K562 (cell line): ENCODE results near the gene PRMT7. TPM values are rescaled to one million over a fixed set of nuclear protein-coding genes. Genes with fewer than 3 reads are reported as not detected.

Experiments used
- ARID4B ChIP-seq: sonication (generic); formaldehyde crosslinking; IDR thresholded peaks from 2 replicates; pipeline ENCODE4 v1.8.0; 2022; ENCODE audit warnings: mild to moderate bottlenecking, missing genetic modification reagents
- FOSL1 ChIP-seq: fragments of 200-800 bp; sonication (Bioruptor generic); conservative IDR thresholded peaks from 2 replicates; pipeline ENCODE4 v1.6.1; 2016; ENCODE audit warnings: missing genetic modification characterization, missing compliant biosample characterization
- FOXA1 ChIP-seq: fragments of 450-650 bp; IDR thresholded peaks from 2 replicates; pipeline ENCODE4 v1.6.1; 2016; ENCODE audit warnings: mild to moderate bottlenecking, borderline replicate concordance
- FOXO4 ChIP-seq: fragments of 450-650 bp; formaldehyde crosslinking; IDR thresholded peaks from 2 replicates; pipeline ENCODE4 v1.4.0; 2020; ENCODE audit warnings: mild to moderate bottlenecking, moderate library complexity
- KLF10 ChIP-seq: fragments of 250-450 bp; sonication (Bioruptor Pico); IDR thresholded peaks from 2 replicates; pipeline ENCODE4 v1.6.1; 2021; ENCODE audit warnings: matching md5 sums
- LARP7 ChIP-seq: fragments of 450-650 bp; IDR thresholded peaks from 2 replicates; pipeline ENCODE4 v1.6.1; 2016
- NFYB ChIP-seq: IDR thresholded peaks from 2 replicates; pipeline ENCODE4 v1.6.1; 2011; ENCODE audit warnings: mild to moderate bottlenecking, moderate library complexity; ENCODE audit not compliant: insufficient read length; ENCODE audit errors: extremely low read depth
- RFX7 ChIP-seq: fragments of 250-450 bp; sonication (Bioruptor Pico); IDR thresholded peaks from 2 replicates; pipeline ENCODE4 v1.5.1; 2021; ENCODE audit warnings: mild to moderate bottlenecking
- SMARCA5 ChIP-seq: fragments of 450-650 bp; IDR thresholded peaks from 2 replicates; pipeline ENCODE4 v1.6.1; 2016
- SP1 ChIP-seq: sonication (generic); formaldehyde crosslinking; IDR thresholded peaks from 2 replicates; pipeline ENCODE4 v1.8.1; 2022; ENCODE audit warnings: mild to moderate bottlenecking, missing genetic modification reagents
- TCF7 ChIP-seq: sonication (generic); IDR thresholded peaks from 2 replicates; pipeline ENCODE4 v1.6.1; 2016; ENCODE audit warnings: antibody characterized with exemption, borderline replicate concordance
- ZNF197 ChIP-seq: fragments of 200-800 bp; sonication (Bioruptor generic); IDR thresholded peaks from 2 replicates; pipeline ENCODE4 v1.6.1; 2016; ENCODE audit warnings: low read depth, missing genetic modification characterization, missing compliant biosample characterization
- ZNF561 ChIP-seq: fragments of 450-650 bp; formaldehyde crosslinking; conservative IDR thresholded peaks from 2 replicates; pipeline ENCODE4 v1.4.0; 2020; ENCODE audit warnings: mild to moderate bottlenecking, moderate library complexity
- ZNF699 ChIP-seq: fragments of 250-450 bp; sonication (Bioruptor Pico); IDR thresholded peaks from 2 replicates; pipeline ENCODE4 v1.8.0; 2021; ENCODE audit warnings: mild to moderate bottlenecking, moderate library complexity; ENCODE audit not compliant: insufficient replicate concordance
- polyA plus RNA-seq, 8 experiments: library from polyadenylated mRNA; depleted of rRNA in 4 of 8; stranded (reverse) in 5 of 8; unstranded in 3 of 8; fragments of >200 nt; fragmentation: Nextera tagmentation in 2 of 8; fragmentation: Illumina TruSeq in 1 of 8; extraction: Ambion mirVana in 2 of 8; extraction: Trizol in 1 of 8; gene quantifications; 2 replicates each; pipeline versions ENCODE4 v1.2.1 to v1.2.3, GENCODE V29; 2011 to 2014; ENCODE audit warnings: inconsistent platforms in 1 of 8, missing spikeins in 1 of 8
- total RNA-seq, 7 experiments: library from RNA; depleted of rRNA in 6 of 7; stranded (reverse); fragments of >200 nt in 6 of 7; fragmentation: Illumina TruSeq in 2 of 7; extraction: Trizol in 2 of 7; gene quantifications; 2 replicates each; pipeline versions ENCODE4 v1.2.1 to v1.2.3, GENCODE V29; 2011 to 2021; ENCODE audit warnings: low replicate concordance in 1 of 7

PRMT7 gene
- total and polyA plus RNA-seq, 9 of the 15 experiments (the other 6 are each of a cell fraction or from before 2014, with no cell fraction given) = 6.4 to 88.8 (median 73.1) TPM

- TF ChIP-seq ZNF699 (no peak), KLF10 (CRISPR knock-in tag) (no peak), ZNF197 (CRISPR knock-in tag) (no peak), FOXA1 (no peak), RFX7 (CRISPR knock-in tag) (no peak), FOXO4 (CRISPR knock-in tag) (no peak), NFYB (no peak), LARP7 (no peak), ZNF561 (CRISPR knock-in tag) (no peak), SP1 (CRISPR knock-in tag) (peak; percentile 78), TCF7 (no peak), ARID4B (CRISPR knock-in tag) (peak; percentile 83; the same call in 1 of the 2 replicates), SMARCA5 (no peak), FOSL1 (peak; percentile 72; the same call in 1 of the 2 replicates)
Observed at GRCh38 chr16:68264128-68265077, 46.4 kb upstream of the PRMT7 start, which contains the start of gene SLC7A6 (continued).
